Measurements from ENCODE around the gene STXBP5. TPM values are rescaled to one million over a fixed set of nuclear protein-coding genes. Genes with fewer than 3 reads are reported as not detected.
A peak's percentile ranks its signal among the peaks of the same experiment; 100 is the strongest.

Gene STXBP5
- total and polyA plus RNA-seq, 9 of the 15 experiments (the other 6 are each of a cell fraction or from before 2014, with no cell fraction given): 23.3 to 172 (median 71.5) TPM

DNA sequence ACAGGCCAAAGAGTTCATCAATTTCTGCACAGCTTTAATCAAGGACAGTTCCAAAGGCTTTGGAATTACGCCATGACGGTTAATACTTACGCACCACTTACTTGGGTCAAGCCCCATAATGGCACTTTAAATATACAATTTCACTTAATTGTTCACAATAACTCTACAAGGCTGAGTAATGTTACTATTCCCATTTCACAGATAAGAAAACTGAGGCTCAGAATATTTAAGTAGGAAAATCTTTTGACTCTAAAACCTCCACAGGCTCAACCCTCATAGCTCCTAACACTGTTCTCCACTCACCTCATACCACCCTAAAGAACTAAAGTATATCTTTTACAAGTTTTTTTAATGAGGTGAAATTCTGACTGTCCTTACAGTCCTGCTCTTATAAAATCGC, 212.4 kb downstream of the STXBP5 start (continued):
- TF ChIP-seq, protein P1, sequence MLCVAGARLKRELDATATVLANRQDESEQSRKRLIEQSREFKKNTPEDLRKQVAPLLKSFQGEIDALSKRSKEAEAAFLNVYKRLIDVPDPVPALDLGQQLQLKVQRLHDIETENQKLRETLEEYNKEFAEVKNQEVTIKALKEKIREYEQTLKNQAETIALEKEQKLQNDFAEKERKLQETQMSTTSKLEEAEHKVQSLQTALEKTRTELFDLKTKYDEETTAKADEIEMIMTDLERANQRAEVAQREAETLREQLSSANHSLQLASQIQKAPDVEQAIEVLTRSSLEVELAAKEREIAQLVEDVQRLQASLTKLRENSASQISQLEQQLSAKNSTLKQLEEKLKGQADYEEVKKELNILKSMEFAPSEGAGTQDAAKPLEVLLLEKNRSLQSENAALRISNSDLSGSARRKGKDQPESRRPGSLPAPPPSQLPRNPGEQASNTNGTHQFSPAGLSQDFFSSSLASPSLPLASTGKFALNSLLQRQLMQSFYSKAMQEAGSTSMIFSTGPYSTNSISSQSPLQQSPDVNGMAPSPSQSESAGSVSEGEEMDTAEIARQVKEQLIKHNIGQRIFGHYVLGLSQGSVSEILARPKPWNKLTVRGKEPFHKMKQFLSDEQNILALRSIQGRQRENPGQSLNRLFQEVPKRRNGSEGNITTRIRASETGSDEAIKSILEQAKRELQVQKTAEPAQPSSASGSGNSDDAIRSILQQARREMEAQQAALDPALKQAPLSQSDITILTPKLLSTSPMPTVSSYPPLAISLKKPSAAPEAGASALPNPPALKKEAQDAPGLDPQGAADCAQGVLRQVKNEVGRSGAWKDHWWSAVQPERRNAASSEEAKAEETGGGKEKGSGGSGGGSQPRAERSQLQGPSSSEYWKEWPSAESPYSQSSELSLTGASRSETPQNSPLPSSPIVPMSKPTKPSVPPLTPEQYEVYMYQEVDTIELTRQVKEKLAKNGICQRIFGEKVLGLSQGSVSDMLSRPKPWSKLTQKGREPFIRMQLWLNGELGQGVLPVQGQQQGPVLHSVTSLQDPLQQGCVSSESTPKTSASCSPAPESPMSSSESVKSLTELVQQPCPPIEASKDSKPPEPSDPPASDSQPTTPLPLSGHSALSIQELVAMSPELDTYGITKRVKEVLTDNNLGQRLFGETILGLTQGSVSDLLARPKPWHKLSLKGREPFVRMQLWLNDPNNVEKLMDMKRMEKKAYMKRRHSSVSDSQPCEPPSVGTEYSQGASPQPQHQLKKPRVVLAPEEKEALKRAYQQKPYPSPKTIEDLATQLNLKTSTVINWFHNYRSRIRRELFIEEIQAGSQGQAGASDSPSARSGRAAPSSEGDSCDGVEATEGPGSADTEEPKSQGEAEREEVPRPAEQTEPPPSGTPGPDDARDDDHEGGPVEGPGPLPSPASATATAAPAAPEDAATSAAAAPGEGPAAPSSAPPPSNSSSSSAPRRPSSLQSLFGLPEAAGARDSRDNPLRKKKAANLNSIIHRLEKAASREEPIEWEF (CRISPR knock-in tag; IDR thresholded peaks at IDR 0.05): no peak
- TF ChIP-seq MCM5 (IDR thresholded peaks at IDR 0.05; ENCODE audit: low read depth): no peak
- no peak for TF ChIP-seq ESRRA (IDR thresholded peaks at IDR 0.05; ENCODE audit: borderline replicate concordance, low read depth)
- no peak for TF ChIP-seq ZSCAN32 (CRISPR knock-in tag; IDR thresholded peaks at IDR 0.05)
- TF ChIP-seq, protein P2, sequence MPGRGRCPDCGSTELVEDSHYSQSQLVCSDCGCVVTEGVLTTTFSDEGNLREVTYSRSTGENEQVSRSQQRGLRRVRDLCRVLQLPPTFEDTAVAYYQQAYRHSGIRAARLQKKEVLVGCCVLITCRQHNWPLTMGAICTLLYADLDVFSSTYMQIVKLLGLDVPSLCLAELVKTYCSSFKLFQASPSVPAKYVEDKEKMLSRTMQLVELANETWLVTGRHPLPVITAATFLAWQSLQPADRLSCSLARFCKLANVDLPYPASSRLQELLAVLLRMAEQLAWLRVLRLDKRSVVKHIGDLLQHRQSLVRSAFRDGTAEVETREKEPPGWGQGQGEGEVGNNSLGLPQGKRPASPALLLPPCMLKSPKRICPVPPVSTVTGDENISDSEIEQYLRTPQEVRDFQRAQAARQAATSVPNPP (IDR thresholded peaks at IDR 0.05; ENCODE audit: borderline replicate concordance, insufficient read depth, insufficient read length): no peak
- no peak for TF ChIP-seq PYGO2 (tag; IDR thresholded peaks at IDR 0.05)
- TF ChIP-seq POLR3G (IDR thresholded peaks at IDR 0.05; ENCODE audit: extremely low read depth, insufficient read length, insufficient replicate concordance): no peak
- no peak for TF ChIP-seq SIX5 (IDR thresholded peaks at IDR 0.05; ENCODE audit: borderline replicate concordance in 1 of 2, insufficient read depth in 1 of 2, low read depth in 1 of 2, low read length in 2 of 2)
- TF ChIP-seq, protein P3, sequence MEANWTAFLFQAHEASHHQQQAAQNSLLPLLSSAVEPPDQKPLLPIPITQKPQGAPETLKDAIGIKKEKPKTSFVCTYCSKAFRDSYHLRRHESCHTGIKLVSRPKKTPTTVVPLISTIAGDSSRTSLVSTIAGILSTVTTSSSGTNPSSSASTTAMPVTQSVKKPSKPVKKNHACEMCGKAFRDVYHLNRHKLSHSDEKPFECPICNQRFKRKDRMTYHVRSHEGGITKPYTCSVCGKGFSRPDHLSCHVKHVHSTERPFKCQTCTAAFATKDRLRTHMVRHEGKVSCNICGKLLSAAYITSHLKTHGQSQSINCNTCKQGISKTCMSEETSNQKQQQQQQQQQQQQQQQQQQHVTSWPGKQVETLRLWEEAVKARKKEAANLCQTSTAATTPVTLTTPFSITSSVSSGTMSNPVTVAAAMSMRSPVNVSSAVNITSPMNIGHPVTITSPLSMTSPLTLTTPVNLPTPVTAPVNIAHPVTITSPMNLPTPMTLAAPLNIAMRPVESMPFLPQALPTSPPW (CRISPR knock-in tag; IDR thresholded peaks at IDR 0.05): no peak
- TF ChIP-seq ETS2 (tag; IDR thresholded peaks at IDR 0.05; ENCODE audit: borderline replicate concordance, poor library complexity, severe bottlenecking): no peak
- TF ChIP-seq GABPB1 (CRISPR knock-in tag; IDR thresholded peaks at IDR 0.05): no peak
- TF ChIP-seq MCM3 (IDR thresholded peaks at IDR 0.05): no peak
- TF ChIP-seq, protein P4, sequence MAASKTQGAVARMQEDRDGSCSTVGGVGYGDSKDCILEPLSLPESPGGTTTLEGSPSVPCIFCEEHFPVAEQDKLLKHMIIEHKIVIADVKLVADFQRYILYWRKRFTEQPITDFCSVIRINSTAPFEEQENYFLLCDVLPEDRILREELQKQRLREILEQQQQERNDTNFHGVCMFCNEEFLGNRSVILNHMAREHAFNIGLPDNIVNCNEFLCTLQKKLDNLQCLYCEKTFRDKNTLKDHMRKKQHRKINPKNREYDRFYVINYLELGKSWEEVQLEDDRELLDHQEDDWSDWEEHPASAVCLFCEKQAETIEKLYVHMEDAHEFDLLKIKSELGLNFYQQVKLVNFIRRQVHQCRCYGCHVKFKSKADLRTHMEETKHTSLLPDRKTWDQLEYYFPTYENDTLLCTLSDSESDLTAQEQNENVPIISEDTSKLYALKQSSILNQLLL (CRISPR knock-in tag; IDR thresholded peaks at IDR 0.05; ENCODE audit: borderline replicate concordance): no peak
- peak; percentile 86 for TF ChIP-seq ADNP (tag; IDR thresholded peaks at IDR 0.05)
- TF ChIP-seq, protein P5, sequence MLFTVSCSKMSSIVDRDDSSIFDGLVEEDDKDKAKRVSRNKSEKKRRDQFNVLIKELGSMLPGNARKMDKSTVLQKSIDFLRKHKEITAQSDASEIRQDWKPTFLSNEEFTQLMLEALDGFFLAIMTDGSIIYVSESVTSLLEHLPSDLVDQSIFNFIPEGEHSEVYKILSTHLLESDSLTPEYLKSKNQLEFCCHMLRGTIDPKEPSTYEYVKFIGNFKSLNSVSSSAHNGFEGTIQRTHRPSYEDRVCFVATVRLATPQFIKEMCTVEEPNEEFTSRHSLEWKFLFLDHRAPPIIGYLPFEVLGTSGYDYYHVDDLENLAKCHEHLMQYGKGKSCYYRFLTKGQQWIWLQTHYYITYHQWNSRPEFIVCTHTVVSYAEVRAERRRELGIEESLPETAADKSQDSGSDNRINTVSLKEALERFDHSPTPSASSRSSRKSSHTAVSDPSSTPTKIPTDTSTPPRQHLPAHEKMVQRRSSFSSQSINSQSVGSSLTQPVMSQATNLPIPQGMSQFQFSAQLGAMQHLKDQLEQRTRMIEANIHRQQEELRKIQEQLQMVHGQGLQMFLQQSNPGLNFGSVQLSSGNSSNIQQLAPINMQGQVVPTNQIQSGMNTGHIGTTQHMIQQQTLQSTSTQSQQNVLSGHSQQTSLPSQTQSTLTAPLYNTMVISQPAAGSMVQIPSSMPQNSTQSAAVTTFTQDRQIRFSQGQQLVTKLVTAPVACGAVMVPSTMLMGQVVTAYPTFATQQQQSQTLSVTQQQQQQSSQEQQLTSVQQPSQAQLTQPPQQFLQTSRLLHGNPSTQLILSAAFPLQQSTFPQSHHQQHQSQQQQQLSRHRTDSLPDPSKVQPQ (CRISPR knock-in tag; IDR thresholded peaks at IDR 0.05; ENCODE audit: borderline replicate concordance): no peak

Data from K562 (cell line).